HUES64 (cell line): ENCODE measurements around the gene FMNL3.

Experiments used
- H3K27ac ChIP-seq: 2 replicates; pipeline ENCODE4 v1.7.0; 2013; ENCODE audit warnings: low read depth, low read length, inconsistent platforms
- H3K27me3 ChIP-seq: 2 replicates; pipeline ENCODE4 v1.6.1; 2013; ENCODE audit warnings: mild to moderate bottlenecking, low read length; ENCODE audit not compliant: insufficient read depth
- H3K36me3 ChIP-seq: 2 replicates; pipeline ENCODE4 v1.6.1; 2013; ENCODE audit warnings: mild to moderate bottlenecking, low read length; ENCODE audit not compliant: insufficient read depth
- H3K4me1 ChIP-seq: 2 replicates; pipeline ENCODE4 v1.6.1; 2013; ENCODE audit warnings: mild to moderate bottlenecking, low read length, moderate library complexity; ENCODE audit not compliant: insufficient read depth
- H3K4me3 ChIP-seq: 2 replicates; pipeline ENCODE4 v1.5.1; 2013; ENCODE audit warnings: mild to moderate bottlenecking, low read length, moderate library complexity
- H3K9ac ChIP-seq: 2 replicates; pipeline ENCODE4 v1.6.1; 2013; ENCODE audit warnings: mild to moderate bottlenecking, low read depth, low read length
- H3K9me3 ChIP-seq: 2 replicates; pipeline ENCODE4 v1.6.1; 2013; ENCODE audit warnings: low read depth, low read length; ENCODE audit not compliant: insufficient read depth
- WGBS: fragments of 150-250, 120-280 bp; methylation state at CpG from one replicate; pipeline ENCODE4 v1.1.7; 2013; ENCODE audit warnings: missing lambda C conversion rate; 5-methylcytosine and 5-hydroxymethylcytosine counted together

The FMNL3 gene

GRCh38 chr12:49689785-49690184 lies 17.4 kb downstream of the FMNL3 start:
- H3K9me3 ChIP-seq = no peaks in the 10 kb centered on the region
- no peak overlapping the region for H3K4me3 ChIP-seq
- H3K27me3 ChIP-seq = no peaks in the 10 kb centered on the region
- no peak overlapping the region for H3K27ac ChIP-seq
- no peaks in the 10 kb centered on the region for H3K4me1 ChIP-seq
- no peak overlapping the region for H3K9ac ChIP-seq
- no peaks in the 10 kb centered on the region for H3K36me3 ChIP-seq

GRCh38 chr12:49689237-49689636 lies 18.0 kb downstream of the FMNL3 start:
- no peak overlapping the region for H3K27ac ChIP-seq
- no peak overlapping the region for H3K4me3 ChIP-seq
- 0 out of 2 replicates have a peak, but pooled peaks cover under 1% of the 10 kb centered on the region for H3K4me1 ChIP-seq
- H3K36me3 ChIP-seq = no peaks in the 10 kb centered on the region
- H3K27me3 ChIP-seq = no peaks in the 10 kb centered on the region
- H3K9me3 ChIP-seq = no peaks in the 10 kb centered on the region
- 96% methylated on average over 2 of the region's 2 CpGs for WGBS
- H3K9ac ChIP-seq = no peak overlapping the region

DNA sequence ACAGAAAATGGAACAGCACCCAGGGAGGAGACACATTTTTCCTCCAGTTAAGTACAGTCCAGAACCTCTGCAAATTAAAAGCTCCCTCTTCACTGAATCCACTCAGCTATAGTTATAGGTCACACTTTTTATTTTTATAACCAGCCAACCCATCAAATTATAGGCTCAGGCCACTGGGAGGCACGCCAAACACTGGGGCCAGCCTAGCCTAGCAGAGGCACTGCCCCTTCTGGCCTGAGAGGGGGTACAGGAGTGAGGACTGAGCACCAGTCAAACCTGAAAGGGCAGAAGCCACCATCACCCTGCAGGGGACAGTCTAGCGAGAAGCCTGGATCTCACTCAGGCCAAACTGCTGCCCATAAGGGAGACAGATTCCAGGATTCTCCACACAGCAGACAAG lies 19.3 kb downstream of the FMNL3 start:
- H3K4me1 ChIP-seq = 0 out of 2 replicates have a peak, but pooled peaks cover 4% of the 10 kb centered on the region
- no peaks in the 10 kb centered on the region for H3K27me3 ChIP-seq
- no peaks in the 10 kb centered on the region for H3K9me3 ChIP-seq
- 83% methylated on average over 2 of the region's 2 CpGs for WGBS
- no peak overlapping the region for H3K9ac ChIP-seq
- H3K36me3 ChIP-seq = no peaks in the 10 kb centered on the region
- H3K27ac ChIP-seq = no peak overlapping the region
- H3K4me3 ChIP-seq = no peak overlapping the region

GRCh38 chr12:49684310-49684854 lies 22.8 kb downstream of the FMNL3 start:
- Histone ChIP-seq H3K4me1 (0 out of 2 replicates have a peak, but pooled peaks cover 4% of the 10 kb centered on the region), H3K9me3 (no peaks in the 10 kb centered on the region), H3K27ac (no peak overlapping the region), H3K36me3 (no peaks in the 10 kb centered on the region), H3K9ac (no peak overlapping the region), H3K4me3 (no peak overlapping the region), H3K27me3 (no peaks in the 10 kb centered on the region)
- 91% methylated on average over 5 of the region's 5 CpGs for WGBS

GRCh38 chr12:49683599-49684309 lies 23.5 kb downstream of the FMNL3 start:
- no peaks in the 10 kb centered on the region for H3K27me3 ChIP-seq
- no peak overlapping the region for H3K9ac ChIP-seq
- H3K4me3 ChIP-seq = no peak overlapping the region
- 88% methylated on average over 3 of the region's 3 CpGs for WGBS
- H3K36me3 ChIP-seq = no peaks in the 10 kb centered on the region
- no peaks in the 10 kb centered on the region for H3K9me3 ChIP-seq
- no peak overlapping the region for H3K27ac ChIP-seq
- 0 out of 2 replicates have a peak, but pooled peaks cover 4% of the 10 kb centered on the region for H3K4me1 ChIP-seq

GRCh38 chr12:49680075-49680474 lies 27.1 kb downstream of the FMNL3 start:
- 91% methylated on average over 1 of the region's 1 CpG for WGBS
- Histone ChIP-seq H3K36me3 (no peaks in the 10 kb centered on the region), H3K4me1 (0 out of 2 replicates have a peak, but pooled peaks cover 4% of the 10 kb centered on the region), H3K27ac (no peak overlapping the region), H3K4me3 (no peak overlapping the region), H3K9ac (no peak overlapping the region), H3K27me3 (no peaks in the 10 kb centered on the region), H3K9me3 (no peaks in the 10 kb centered on the region)

DNA sequence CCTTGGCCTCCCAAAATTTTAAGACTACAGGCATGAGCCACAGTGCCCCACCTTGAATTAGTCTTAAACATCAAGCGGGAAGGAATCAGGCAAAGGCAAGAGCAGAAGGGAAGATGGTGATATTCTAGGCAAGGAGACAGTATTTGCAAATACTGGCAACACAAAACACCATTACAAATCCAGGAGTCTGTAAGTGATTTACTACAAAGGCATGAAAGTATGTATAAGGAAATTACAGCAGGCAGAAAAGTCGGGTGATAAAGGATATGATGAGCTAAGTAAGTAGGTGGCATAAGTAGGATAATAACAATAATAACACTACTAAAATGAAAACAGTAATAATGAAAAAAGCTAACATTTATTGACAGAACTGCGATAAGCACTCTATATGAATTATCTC lies 28.5 kb downstream of the FMNL3 start:
- no peak overlapping the region for H3K4me3 ChIP-seq
- no CpG with 5 or more reads among the region's 3 CpGs for WGBS

DNA sequence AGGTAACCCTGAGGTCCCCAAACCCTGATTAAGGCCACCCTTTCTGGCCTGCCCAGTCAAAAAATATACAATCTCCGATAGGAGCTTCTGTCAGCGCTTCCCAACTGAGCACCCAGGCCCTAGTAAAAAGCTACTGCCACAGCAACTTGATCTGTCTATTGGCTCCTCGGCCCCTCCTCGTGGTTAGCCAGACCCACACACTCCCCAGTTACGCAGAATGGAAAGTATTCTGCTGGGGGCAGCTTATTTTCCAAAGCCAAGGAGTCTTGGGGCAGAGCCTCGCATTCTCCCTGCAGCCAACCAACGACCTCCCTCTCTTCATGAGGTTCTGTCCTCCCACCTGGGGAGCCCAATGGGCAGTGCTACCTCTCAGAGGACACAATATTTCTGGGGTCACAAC lies 32.1 kb downstream of the FMNL3 start:
- no peak overlapping the region for H3K27ac ChIP-seq
- WGBS = 86% methylated on average over 7 of the region's 7 CpGs

More for the DNA sequence above, 28.5 kb downstream of the FMNL3 start:
- H3K9me3 ChIP-seq = no peaks in the 10 kb centered on the region
- H3K27me3 ChIP-seq = no peaks in the 10 kb centered on the region
- H3K36me3 ChIP-seq = no peaks in the 10 kb centered on the region
- no peak overlapping the region for H3K9ac ChIP-seq
- peaks cover 9% of the 10 kb centered on the region for H3K4me1 ChIP-seq
- H3K27ac ChIP-seq = no peak overlapping the region

GRCh38 chr12:49674318-49674981 lies 32.8 kb downstream of the FMNL3 start:
- Histone ChIP-seq H3K4me1 (peaks cover 23% of the 10 kb centered on the region), H3K9me3 (no peaks in the 10 kb centered on the region), H3K27ac (no peak overlapping the region), H3K36me3 (no peaks in the 10 kb centered on the region), H3K27me3 (no peaks in the 10 kb centered on the region), H3K9ac (no peak overlapping the region; the same call in 1 of the 2 replicates), H3K4me3 (no peak overlapping the region)
- 89% methylated on average over 4 of the region's 4 CpGs for WGBS

More for the DNA sequence above, 32.1 kb downstream of the FMNL3 start:
- no peaks in the 10 kb centered on the region for H3K27me3 ChIP-seq
- H3K36me3 ChIP-seq = no peaks in the 10 kb centered on the region
- H3K9me3 ChIP-seq = no peaks in the 10 kb centered on the region
- H3K9ac ChIP-seq = no peak overlapping the region
- H3K4me1 ChIP-seq = peaks cover 23% of the 10 kb centered on the region
- H3K4me3 ChIP-seq = no peak overlapping the region

- H3K27ac ChIP-seq = peak overlapping the region; percentile 47
Observed at GRCh38 chr12:49673446-49674317, 33.5 kb downstream of the FMNL3 start.

More at GRCh38 chr12:49673446-49674317, 33.5 kb downstream of the FMNL3 start:
- H3K36me3 ChIP-seq = no peaks in the 10 kb centered on the region
- H3K9ac ChIP-seq = peak overlapping the region; percentile 40; the same call in 1 of the 2 replicates
- H3K27me3 ChIP-seq = no peaks in the 10 kb centered on the region
- H3K9me3 ChIP-seq = no peaks in the 10 kb centered on the region
- no peak overlapping the region for H3K4me3 ChIP-seq
- 42% methylated on average over 13 of the region's 13 CpGs for WGBS
- peaks cover 23% of the 10 kb centered on the region for H3K4me1 ChIP-seq
